Tibial nerve (tissue), 4 donors: ENCODE results near the gene TECPR2. TPM values are rescaled to one million over a fixed set of nuclear protein-coding genes. Genes with fewer than 3 reads are reported as not detected.

Experiments used
- DNase-seq, 2 donors: peaks; one replicate each; pipeline ENCODE4 v3.0.0-alpha.2; 2019; ENCODE audit warnings: low spot score in 2 of 2
- H3K27ac ChIP-seq, 4 donors: fragments of 200-600 bp; sonication (generic) in 3 of 4; one replicate each; pipeline ENCODE4 v1.5.1; 2017 to 2019; ENCODE audit warnings: mild to moderate bottlenecking in 1 of 4
- H3K27me3 ChIP-seq, 2 donors: fragments of 200-600 bp; sonication (generic) in 1 of 2; one replicate each; pipeline versions ENCODE4 v1.5.1 to v1.6.0; 2017 to 2019
- H3K36me3 ChIP-seq, 3 donors: fragments of 200-600 bp; sonication (generic); one replicate each; pipeline ENCODE4 v1.5.1; 2018 to 2019
- H3K4me1 ChIP-seq, 4 donors: fragments of 200-600 bp; sonication (generic) in 3 of 4; one replicate each; pipeline ENCODE4 v1.5.1; 2017 to 2019
- H3K4me3 ChIP-seq, 4 donors: fragments of 200-600 bp; sonication (generic) in 3 of 4; one replicate each; pipeline ENCODE4 v1.5.1; 2017 to 2019; ENCODE audit warnings: mild to moderate bottlenecking in 1 of 4, moderate library complexity in 1 of 4
- H3K9me3 ChIP-seq, 4 donors: fragments of 200-600 bp; sonication (generic) in 3 of 4; one replicate each; pipeline ENCODE4 v1.5.1; 2017 to 2019
- CTCF ChIP-seq, 5 experiments: fragments of 200-600 bp in 3 of 5; fragments of 450-650 bp in 2 of 5; sonication (generic) in 3 of 5; IDR thresholded peaks; one replicate each; pipeline ENCODE4 v1.5.1; 2016 to 2019; ENCODE audit warnings: antibody characterized with exemption in 5 of 5, mild to moderate bottlenecking in 3 of 5, moderate library complexity in 2 of 5
- EP300 ChIP-seq, 2 donors: sonication (generic); formaldehyde crosslinking; IDR thresholded peaks; one replicate each; pipeline ENCODE4 v1.6.1; 2017; ENCODE audit warnings: antibody characterized with exemption in 2 of 2, mild to moderate bottlenecking in 1 of 2
- POLR2A ChIP-seq, 2 donors: fragments of 450-650 bp; IDR thresholded peaks; one replicate each; pipeline ENCODE4 v1.6.1; 2017; ENCODE audit warnings: antibody characterized with exemption in 2 of 2, mild to moderate bottlenecking in 2 of 2, moderate library complexity in 2 of 2
- WGBS, 2 donors: methylation state at CpG; one replicate each; pipeline ENCODE4 v1.1.5; 2018; 5-methylcytosine and 5-hydroxymethylcytosine counted together
- total RNA-seq, 4 donors: library from RNA; depleted of rRNA; stranded (reverse); fragments of >200 nt; gene quantifications; one replicate each; pipeline ENCODE4 v1.1.0, GENCODE V29; 2016

TECPR2 gene
- total RNA-seq, 4 donors from 2014 or later: 21.2 to 77.7 (median 32.8) TPM

DNA sequence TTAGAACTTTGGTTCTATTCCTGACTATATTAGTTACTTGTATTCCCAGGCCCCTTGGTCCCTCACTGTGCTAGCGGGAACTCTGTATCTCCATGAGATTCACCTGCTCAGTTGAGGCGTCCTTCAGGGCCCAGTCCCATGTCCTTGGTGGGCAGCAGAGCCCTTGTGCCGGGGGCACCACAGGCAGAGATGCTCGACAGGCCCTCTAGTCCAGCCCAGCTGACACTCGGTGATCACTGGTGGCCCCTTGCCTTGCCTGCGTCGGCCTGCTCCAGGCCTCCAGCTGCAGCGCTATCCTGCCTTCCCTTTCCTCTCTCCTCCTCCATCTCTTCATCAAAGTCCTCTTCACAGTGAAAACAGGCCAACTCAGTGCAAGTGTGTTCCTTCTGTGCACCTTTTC, 76.8 kb downstream of the TECPR2 start:
- Histone ChIP-seq H3K36me3 (peaks cover 0 to 78% (median 14%) of the 10 kb centered on the region in 3 donors), H3K9me3 (no peaks in the 10 kb centered on the region), H3K27me3 (no peaks in the 10 kb centered on the region), H3K4me1 (peaks cover 0 to 10% (median 0%) of the 10 kb centered on the region in 4 donors), H3K4me3 (no peak overlapping the region), H3K27ac (no peak overlapping the region)
- WGBS, 2 donors: 93 to 95% methylated on average over 8 of the region's 8 CpGs
- TF ChIP-seq EP300 (IDR thresholded peaks at IDR 0.05) (no peak), CTCF (IDR thresholded peaks at IDR 0.05) (no peak), POLR2A (IDR thresholded peaks at IDR 0.05) (no peak)
- DNase-seq: no peak

- no peaks in the 10 kb centered on the region for H3K27me3 ChIP-seq
- H3K4me1 ChIP-seq: peaks cover 0 to 10% (median 0%) of the 10 kb centered on the region in 4 donors
- H3K4me3 ChIP-seq: no peak overlapping the region
- no peaks in the 10 kb centered on the region for H3K9me3 ChIP-seq
- TF ChIP-seq POLR2A (IDR thresholded peaks at IDR 0.05) (no peak), EP300 (IDR thresholded peaks at IDR 0.05) (no peak), CTCF (IDR thresholded peaks at IDR 0.05) (no peak)
- 84 to 98% methylated on average over 11 of the region's 11 CpGs for WGBS, 2 donors
- DNase-seq: no peak
- no peak overlapping the region for H3K27ac ChIP-seq
- peaks cover 0 to 78% (median 14%) of the 10 kb centered on the region in 3 donors for H3K36me3 ChIP-seq
Measured at GRCh38 chr14:102440392-102440791, 77.7 kb downstream of the TECPR2 start.

GRCh38 chr14:102442241-102443211, 79.8 kb downstream of the TECPR2 start:
- Histone ChIP-seq H3K4me1 (peaks cover 0 to 10% (median 0%) of the 10 kb centered on the region in 4 donors), H3K4me3 (no peak overlapping the region), H3K27ac (no peak overlapping the region), H3K27me3 (no peaks in the 10 kb centered on the region), H3K36me3 (peaks cover 0 to 81% (median 14%) of the 10 kb centered on the region in 3 donors), H3K9me3 (no peaks in the 10 kb centered on the region)
- WGBS, 2 donors: 91% methylated on average over 15 of the region's 15 CpGs
- no peak for DNase-seq
- no peak for TF ChIP-seq EP300 (IDR thresholded peaks at IDR 0.05)
- no peak for TF ChIP-seq CTCF (IDR thresholded peaks at IDR 0.05)
- no peak for TF ChIP-seq POLR2A (IDR thresholded peaks at IDR 0.05)

- Histone ChIP-seq H3K9me3 (no peaks in the 10 kb centered on the region), H3K36me3 (peaks cover 0 to 98% (median 14%) of the 10 kb centered on the region in 3 donors), H3K27me3 (no peaks in the 10 kb centered on the region), H3K4me3 (no peak overlapping the region), H3K4me1 (no peaks in the 10 kb centered on the region), H3K27ac (no peak overlapping the region)
- no peak for DNase-seq
- WGBS, 2 donors: 87 to 88% methylated on average over 7 of the region's 7 CpGs
- TF ChIP-seq EP300 (IDR thresholded peaks at IDR 0.05) (no peak), POLR2A (IDR thresholded peaks at IDR 0.05) (no peak)
Measured at GRCh38 chr14:102445066-102445465, 82.3 kb downstream of the TECPR2 start.

GRCh38 chr14:102445641-102446040, 82.9 kb downstream of the TECPR2 start:
- no peak overlapping the region for H3K27ac ChIP-seq
- no peaks in the 10 kb centered on the region for H3K9me3 ChIP-seq
- WGBS, 2 donors: 89 to 93% methylated on average over 15 of the region's 15 CpGs
- H3K4me1 ChIP-seq: no peaks in the 10 kb centered on the region
- H3K36me3 ChIP-seq: peaks cover 0 to 98% (median 15%) of the 10 kb centered on the region in 3 donors
- no peak for DNase-seq
- H3K4me3 ChIP-seq: no peak overlapping the region
- no peaks in the 10 kb centered on the region for H3K27me3 ChIP-seq
- TF ChIP-seq POLR2A (IDR thresholded peaks at IDR 0.05) (no peak), EP300 (IDR thresholded peaks at IDR 0.05) (no peak), CTCF (IDR thresholded peaks at IDR 0.05) (no peak)
